WTC11 (cell line): Measurements from ENCODE around the gene DLGAP4. TPM values are rescaled to one million over a fixed set of nuclear protein-coding genes. Genes with fewer than 3 reads are reported as not detected.

Experiments used
- ATAC-seq: fragments of 200-7000 bp; cut with Tn5 transposase; 2 replicates; pipeline ENCODE4 v1.10.0; 2021; ENCODE audit warnings: mild to moderate bottlenecking, moderate library complexity
- CTCF ChIA-PET: fragments of 300-600 bp; sonication (Branson Sonifier 250); formaldehyde crosslinking; loops from one replicate; lab custom pipeline; 2021; ENCODE audit warnings: antibody characterized with exemption; lab: Charles Lee
- POLR2A ChIA-PET: fragments of 350-600 bp; sonication (Branson Sonifier 250); formaldehyde crosslinking; loops from one replicate; lab custom pipeline; 2021; ENCODE audit warnings: antibody characterized with exemption; lab: Charles Lee
- DNase-seq: peaks from one replicate; pipeline ENCODE4 v3.0.0; 2021; ENCODE audit warnings: low spot score
- H3K27ac Mint-ChIP-seq: 2 replicates; pipeline ENCODE4 v1.8.0; 2021; ENCODE audit warnings: mixed read lengths
- H3K27me3 Mint-ChIP-seq: 2 replicates; pipeline ENCODE4 v1.8.0; 2021; ENCODE audit warnings: low read depth, mild to moderate bottlenecking, moderate library complexity, mixed read lengths
- H3K36me3 Mint-ChIP-seq: 2 replicates; pipeline ENCODE4 v1.8.0; 2021; ENCODE audit warnings: mixed read lengths
- H3K4me1 Mint-ChIP-seq: 2 replicates; pipeline ENCODE4 v1.8.0; 2022; ENCODE audit warnings: mixed read lengths
- H3K4me3 Mint-ChIP-seq: 2 replicates; pipeline ENCODE4 v1.8.0; 2021; ENCODE audit warnings: mild to moderate bottlenecking, moderate library complexity, mixed read lengths
- H3K9me3 Mint-ChIP-seq: 2 replicates; pipeline ENCODE4 v1.8.0; 2021; ENCODE audit warnings: mixed read lengths
- AR ChIP-seq: fragments of 250-450 bp; sonication (Bioruptor Pico); IDR thresholded peaks from 2 replicates; pipeline ENCODE4 v1.9.0; 2021; ENCODE audit warnings: mild to moderate bottlenecking
- ATF1 ChIP-seq: sonication (generic); formaldehyde crosslinking; IDR thresholded peaks from 2 replicates; pipeline ENCODE4 v1.8.1; 2023; ENCODE audit warnings: mild to moderate bottlenecking, moderate library complexity, missing genetic modification reagents
- ATF3 ChIP-seq: sonication (generic); formaldehyde crosslinking; conservative IDR thresholded peaks from 2 replicates; pipeline ENCODE4 v1.8.1; 2022; ENCODE audit warnings: mild to moderate bottlenecking, missing genetic modification reagents
- E2F5 ChIP-seq: sonication (generic); formaldehyde crosslinking; IDR thresholded peaks from 2 replicates; pipeline ENCODE4 v1.8.1; 2022; ENCODE audit warnings: mild to moderate bottlenecking, moderate library complexity, missing genetic modification reagents
- ELF4 ChIP-seq: sonication (generic); formaldehyde crosslinking; IDR thresholded peaks from 2 replicates; pipeline ENCODE4 v1.8.1; 2022; ENCODE audit warnings: low read depth, mild to moderate bottlenecking, moderate library complexity, missing genetic modification reagents
- ETV6 ChIP-seq: sonication (generic); formaldehyde crosslinking; IDR thresholded peaks from 2 replicates; pipeline ENCODE4 v1.8.1; 2022; ENCODE audit warnings: mild to moderate bottlenecking, missing genetic modification reagents
- FOXJ3 ChIP-seq: sonication (generic); formaldehyde crosslinking; IDR thresholded peaks from 2 replicates; pipeline ENCODE4 v1.9.0; 2021; ENCODE audit warnings: missing genetic modification reagents, mild to moderate bottlenecking, borderline replicate concordance
- IRF2 ChIP-seq: sonication (generic); formaldehyde crosslinking; IDR thresholded peaks from 2 replicates; pipeline ENCODE4 v1.8.0; 2022; ENCODE audit warnings: low read depth, missing genetic modification reagents, borderline replicate concordance
- MAX ChIP-seq: sonication (generic); formaldehyde crosslinking; IDR thresholded peaks from 2 replicates; pipeline ENCODE4 v1.8.0; 2022; ENCODE audit warnings: mild to moderate bottlenecking, missing genetic modification reagents
- MYBL2 ChIP-seq: sonication (generic); formaldehyde crosslinking; IDR thresholded peaks from 2 replicates; pipeline ENCODE4 v1.8.1; 2023; ENCODE audit warnings: mild to moderate bottlenecking, moderate library complexity, missing genetic modification reagents
- NFYB ChIP-seq: sonication (generic); formaldehyde crosslinking; conservative IDR thresholded peaks from 2 replicates; pipeline ENCODE4 v1.8.0; 2022; ENCODE audit warnings: low read depth, missing genetic modification reagents
- NR3C1 ChIP-seq: sonication (generic); formaldehyde crosslinking; conservative IDR thresholded peaks from 2 replicates; pipeline ENCODE4 v1.8.1; 2023; ENCODE audit warnings: low read depth, mild to moderate bottlenecking, missing genetic modification reagents
- SMAD3 ChIP-seq: sonication (generic); formaldehyde crosslinking; IDR thresholded peaks from 2 replicates; pipeline ENCODE4 v1.8.0; 2022; ENCODE audit warnings: missing genetic modification reagents, mild to moderate bottlenecking, borderline replicate concordance
- SMAD4 ChIP-seq: sonication (generic); formaldehyde crosslinking; IDR thresholded peaks from 2 replicates; pipeline ENCODE4 v1.8.0; 2022; ENCODE audit warnings: mild to moderate bottlenecking, missing genetic modification reagents
- TEAD4 ChIP-seq: sonication (generic); formaldehyde crosslinking; IDR thresholded peaks from 2 replicates; pipeline ENCODE4 v1.8.0; 2022; ENCODE audit warnings: mild to moderate bottlenecking, missing genetic modification reagents
- ZNF281 ChIP-seq: sonication (generic); formaldehyde crosslinking; IDR thresholded peaks from 2 replicates; pipeline ENCODE4 v1.8.0; 2023; ENCODE audit warnings: mild to moderate bottlenecking, missing genetic modification reagents
- ZNF317 ChIP-seq: sonication (generic); formaldehyde crosslinking; IDR thresholded peaks from 2 replicates; pipeline ENCODE4 v1.8.1; 2023; ENCODE audit warnings: low read depth, mild to moderate bottlenecking, moderate library complexity, missing genetic modification reagents, borderline replicate concordance
- ZNF416 ChIP-seq: fragments of 250-450 bp; sonication (Bioruptor Pico); IDR thresholded peaks from 2 replicates; pipeline ENCODE4 v1.9.0; 2021; ENCODE audit warnings: mild to moderate bottlenecking, inconsistent platforms
- ZNF423 ChIP-seq: fragments of 250-450 bp; sonication (Bioruptor Pico); IDR thresholded peaks from 2 replicates; pipeline ENCODE4 v2.1.2; 2022; ENCODE audit warnings: mild to moderate bottlenecking, moderate library complexity
- total RNA-seq: library from RNA; stranded (reverse); gene quantifications from 3 replicates; pipeline ENCODE4 v1.2.3, GENCODE V29; 2021

The DLGAP4 gene
- total RNA-seq, 1 experiment from 2014 or later: 52.6 TPM

GRCh38 chr20:36469973-36470372 is 163.8 kb downstream of the DLGAP4 start:
- no peak for TF ChIP-seq AR (CRISPR knock-in tag)
- TF ChIP-seq MYBL2 (CRISPR knock-in tag): no peak
- TF ChIP-seq SMAD4 (CRISPR knock-in tag): no peak
- no peak for TF ChIP-seq FOXJ3
- TF ChIP-seq NFYB (CRISPR knock-in tag): no peak
- TF ChIP-seq TEAD4 (CRISPR knock-in tag): no peak
- TF ChIP-seq, all 79 proteins: peak for 0
- peaks cover 58% of the 10 kb centered on the region for H3K4me1 Mint-ChIP-seq
- H3K4me3 Mint-ChIP-seq: no peak overlapping the region
- peak overlapping the region; percentile 46; the same call in 1 of the 2 replicates for H3K27ac Mint-ChIP-seq
- ChIA-PET CTCF (no interaction called here), POLR2A (no interaction called here)
- no peak for ATAC-seq
- H3K27me3 Mint-ChIP-seq: no peaks in the 10 kb centered on the region
- no peaks in the 10 kb centered on the region for H3K9me3 Mint-ChIP-seq
- no peak for DNase-seq
- no peaks in the 10 kb centered on the region for H3K36me3 Mint-ChIP-seq

- ChIA-PET POLR2A (interaction anchor here (0.5 to 1.4 kb wide), 5 partner anchors 11 to 703 kb away, joined by 3 to 6 read pairs (median 4); no protein-coding TSS in a partner anchor), CTCF (interaction anchor here (0.6 to 3.7 kb wide), 10 partner anchors 8 to 1215 kb away, joined by 3 to 18 read pairs (median 4); no protein-coding TSS in a partner anchor)
- Mint-ChIP-seq H3K36me3 (no peaks in the 10 kb centered on the region), H3K9me3 (no peaks in the 10 kb centered on the region), H3K27me3 (no peaks in the 10 kb centered on the region), H3K4me1 (peaks cover 40% of the 10 kb centered on the region)
- DNase-seq: no peak
- no peak for ATAC-seq
- TF ChIP-seq IRF2 (CRISPR knock-in tag) (no peak), MAX (no peak), SMAD3 (CRISPR knock-in tag) (no peak), ZNF317 (CRISPR knock-in tag) (no peak), E2F5 (CRISPR knock-in tag) (no peak)
- TF ChIP-seq, all 79 proteins: peak for 0
- Mint-ChIP-seq H3K4me3 (no peak overlapping the region), H3K27ac (peak overlapping the region; percentile 90)
These were observed 165.9 kb downstream of the DLGAP4 start for GRCh38 chr20:36471885-36472636.

- no peaks in the 10 kb centered on the region for H3K27me3 Mint-ChIP-seq
- peak overlapping the region; percentile 90 for H3K27ac Mint-ChIP-seq
- no peak for TF ChIP-seq ZNF281 (CRISPR knock-in tag)
- TF ChIP-seq ATF1: no peak
- TF ChIP-seq ELF4 (CRISPR knock-in tag): no peak
- peak; percentile 55; the same call in 1 of the 2 replicates for TF ChIP-seq ETV6 (CRISPR knock-in tag)
- TF ChIP-seq ATF3 (CRISPR knock-in tag): no peak
- no peak for TF ChIP-seq MYBL2 (CRISPR knock-in tag)
- TF ChIP-seq NR3C1: no peak
- no peak for TF ChIP-seq ZNF416 (CRISPR knock-in tag)
- TF ChIP-seq ZNF423 (CRISPR knock-in tag): 0 out of 2 replicates have a peak, but pooled peaks have one; percentile 1
- peak; percentile 68 for DNase-seq
- peak; percentile 98 for ATAC-seq
- H3K4me3 Mint-ChIP-seq: no peak overlapping the region
- H3K4me1 Mint-ChIP-seq: peaks cover 35% of the 10 kb centered on the region
- ChIA-PET CTCF (interaction anchor here (0.7 to 3.7 kb wide), 10 partner anchors 18 to 1215 kb away, joined by 3 to 18 read pairs (median 4); no protein-coding TSS in a partner anchor), POLR2A (interaction anchor here (0.5 to 1.4 kb wide), 6 partner anchors 9 to 703 kb away, joined by 3 to 6 read pairs (median 4); no protein-coding TSS in a partner anchor)
- no peaks in the 10 kb centered on the region for H3K9me3 Mint-ChIP-seq
- no peaks in the 10 kb centered on the region for H3K36me3 Mint-ChIP-seq
These were observed 166.5 kb downstream of the DLGAP4 start for GRCh38 chr20:36472637-36473090.
